Transverse colon (tissue), 3 donors: Measurements from ENCODE around the gene SEMA3A.

Source experiments
- CTCF ChIP-seq, 5 experiments: fragments of 200-600 bp in 3 of 5; fragments of 450-650 bp in 2 of 5; sonication (generic) in 3 of 5; IDR thresholded peaks; 1 replicate in 2 of 5; 2 replicates in 3 of 5; pipeline ENCODE4 v1.5.1; 2016 to 2017; ENCODE audit warnings: antibody characterized with exemption in 5 of 5, inconsistent platforms in 3 of 5, mild to moderate bottlenecking in 2 of 5, moderate library complexity in 1 of 5
- EP300 ChIP-seq: sonication (generic); formaldehyde crosslinking; IDR thresholded peaks from one replicate; pipeline ENCODE4 v1.6.1; 2017; ENCODE audit warnings: antibody characterized with exemption, low read depth
- POLR2A ChIP-seq: fragments of 450-650 bp; IDR thresholded peaks from one replicate; pipeline ENCODE4 v1.6.1; 2016; ENCODE audit warnings: antibody characterized with exemption, mild to moderate bottlenecking, moderate library complexity

DNA sequence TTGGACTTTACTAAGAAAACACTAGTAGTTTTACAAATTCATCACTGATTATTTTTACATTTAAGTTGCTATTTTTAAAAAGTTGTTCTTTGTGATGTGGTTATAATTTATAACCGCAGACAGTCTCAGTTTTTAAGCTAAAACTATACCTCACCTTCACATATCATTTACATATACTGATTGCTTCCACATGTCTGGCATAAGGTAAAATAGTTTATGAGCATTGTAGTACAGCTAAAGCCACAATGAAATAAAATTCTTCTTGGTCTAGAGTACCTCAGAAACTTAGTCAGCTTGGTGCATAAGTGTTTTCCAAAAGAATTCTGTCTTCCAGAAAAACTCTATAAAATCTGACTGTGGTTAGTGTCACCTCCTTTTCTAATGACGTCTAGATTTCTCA lies 13.0 kb downstream of the SEMA3A start:
- TF ChIP-seq CTCF (IDR thresholded peaks at IDR 0.05) = no peak
- TF ChIP-seq EP300 = no peak
- no peak for TF ChIP-seq POLR2A
